IPS-NIHi11 (cell line): Measurements from ENCODE around the gene KRT23.

Experiments used
- DNase-seq: peaks from one replicate; pipeline ENCODE4 v3.0.0; 2012; ENCODE audit warnings: mixed read lengths, low spot score

KRT23 gene, protein sequence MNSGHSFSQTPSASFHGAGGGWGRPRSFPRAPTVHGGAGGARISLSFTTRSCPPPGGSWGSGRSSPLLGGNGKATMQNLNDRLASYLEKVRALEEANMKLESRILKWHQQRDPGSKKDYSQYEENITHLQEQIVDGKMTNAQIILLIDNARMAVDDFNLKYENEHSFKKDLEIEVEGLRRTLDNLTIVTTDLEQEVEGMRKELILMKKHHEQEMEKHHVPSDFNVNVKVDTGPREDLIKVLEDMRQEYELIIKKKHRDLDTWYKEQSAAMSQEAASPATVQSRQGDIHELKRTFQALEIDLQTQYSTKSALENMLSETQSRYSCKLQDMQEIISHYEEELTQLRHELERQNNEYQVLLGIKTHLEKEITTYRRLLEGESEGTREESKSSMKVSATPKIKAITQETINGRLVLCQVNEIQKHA

DNA sequence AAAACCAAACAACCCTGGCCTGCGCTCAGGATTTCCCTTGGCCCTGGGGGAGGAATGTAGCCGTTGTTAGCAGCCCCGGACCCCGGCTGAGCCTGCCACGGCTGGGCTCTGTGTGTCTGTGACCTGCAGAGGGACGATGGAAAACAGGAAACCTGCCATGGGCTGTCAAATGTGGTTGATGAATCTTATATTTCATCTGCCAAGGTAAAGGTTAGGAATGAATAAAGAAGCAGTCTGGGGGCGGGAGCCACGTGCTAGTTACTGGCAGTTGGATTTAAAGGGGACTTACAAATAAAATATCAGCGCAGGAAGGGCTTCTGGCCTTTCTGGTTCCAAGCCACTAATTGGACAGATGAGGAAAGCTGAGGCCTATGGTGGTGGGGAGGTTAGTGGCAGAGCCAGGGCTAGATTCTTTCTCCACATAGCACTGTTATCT lies at the start of gene KRT23:
Gene KRT23 (minus strand): TSS at position 263 of the 436 bp plus-strand sequence. CDS start 1,043 bp downstream, outside the sequence.
- DNase-seq, result peak; percentile 46

DNA sequence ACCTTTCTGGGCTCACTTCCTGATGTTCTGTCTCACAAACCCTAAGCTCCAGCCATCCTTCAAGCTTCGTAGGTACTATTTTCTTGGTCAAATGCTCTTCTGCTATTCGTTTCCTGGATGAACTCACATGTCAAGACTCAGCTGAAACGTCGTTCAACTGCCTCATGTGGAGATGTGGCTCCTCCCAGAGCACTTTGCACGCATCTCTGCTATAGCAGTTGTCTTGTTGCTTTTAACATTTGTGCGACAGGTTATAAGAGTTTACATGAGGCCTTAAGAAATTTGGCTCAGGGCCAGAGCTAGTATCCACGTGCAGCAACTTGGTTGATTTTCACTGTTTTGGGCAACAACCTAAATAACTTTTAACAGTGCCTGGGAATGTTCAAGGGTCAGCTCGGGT lies 49.5 kb upstream of the KRT23 start:
- DNase-seq, result no peak

DNA sequence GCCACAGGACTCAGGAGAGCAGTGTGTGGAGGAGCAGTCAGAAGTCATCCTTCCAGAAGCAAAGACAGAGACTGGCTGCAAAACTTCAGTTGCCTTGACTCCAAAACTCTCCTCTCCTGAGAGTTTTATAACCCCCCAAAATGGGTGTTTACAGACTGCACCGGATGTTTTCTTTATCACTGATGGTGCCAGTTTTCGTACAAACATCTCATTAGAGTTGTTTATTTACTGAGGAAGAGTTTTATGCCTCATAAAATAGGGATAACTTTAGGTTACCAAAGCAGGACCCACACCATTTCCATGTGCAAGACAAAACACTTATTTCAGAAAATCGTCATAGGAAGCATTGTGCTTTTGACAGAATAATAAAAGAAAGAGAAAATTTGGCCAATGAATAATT lies 46.8 kb upstream of the KRT23 start, which contains the start of gene KRT40:
Gene KRT40 (minus strand): TSS at position 101 of the 400 bp plus-strand sequence. CDS start 53 bp downstream, at position 48.
- DNase-seq, result no peak

DNA sequence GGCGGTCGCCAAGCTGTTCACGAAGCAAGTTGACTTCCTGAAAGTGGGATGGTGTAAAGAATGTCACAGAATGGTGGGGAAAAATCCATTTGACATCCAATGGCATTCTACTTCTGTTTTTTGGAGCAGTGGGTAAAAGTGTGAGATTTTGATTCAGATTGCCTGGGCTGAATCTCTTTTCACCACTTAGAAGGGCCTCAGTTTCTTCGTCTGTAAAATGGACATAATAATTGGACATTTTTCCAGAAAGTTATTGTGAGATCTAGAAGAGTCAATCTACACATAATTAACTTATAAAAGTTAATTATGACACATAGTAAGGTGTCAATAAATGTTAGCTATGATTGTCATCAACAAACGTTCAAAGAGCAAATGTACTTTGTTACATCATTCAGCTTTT lies 43.7 kb upstream of the KRT23 start:
- no peak for DNase-seq

DNA sequence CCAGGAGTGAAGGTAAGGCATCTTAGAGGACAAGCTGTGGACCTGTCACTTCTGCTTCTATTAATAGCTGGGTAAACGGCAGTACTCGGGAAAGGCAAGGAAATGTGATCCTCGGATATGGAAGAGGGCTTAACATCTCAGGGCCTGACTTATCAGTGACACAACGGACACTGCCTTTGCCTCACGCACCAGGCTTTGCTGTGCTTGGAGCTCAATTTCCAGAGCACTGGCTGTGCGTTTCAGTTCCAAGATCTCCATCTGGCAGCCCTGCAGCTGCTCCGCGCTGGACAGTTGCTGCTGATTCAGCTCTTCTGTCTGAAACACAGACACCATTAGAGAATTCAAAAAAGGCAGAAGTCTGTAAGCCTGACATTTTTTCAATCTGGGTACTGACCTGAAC lies 43.1 kb upstream of the KRT23 start:
- DNase-seq, result no peak

DNA sequence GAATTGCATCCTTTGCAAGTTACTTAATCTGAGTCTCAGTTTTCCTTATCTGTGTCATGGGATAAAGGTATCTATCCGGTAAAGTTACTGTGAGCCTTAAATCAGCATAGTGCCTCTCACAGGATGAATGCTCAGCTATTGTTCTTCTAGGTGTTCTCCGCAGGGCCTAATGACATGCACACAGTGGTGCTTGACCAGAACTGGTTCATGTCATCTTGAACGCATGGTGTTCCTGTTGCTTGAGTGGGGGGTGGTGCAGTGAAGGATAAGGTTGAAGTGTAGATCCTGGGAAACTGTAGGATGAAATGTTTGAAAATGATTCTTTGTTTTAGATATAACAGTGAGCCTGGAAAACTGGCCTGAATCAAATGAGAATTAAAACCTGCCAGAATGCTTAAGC lies 42.7 kb upstream of the KRT23 start:
- DNase-seq, result no peak

DNA sequence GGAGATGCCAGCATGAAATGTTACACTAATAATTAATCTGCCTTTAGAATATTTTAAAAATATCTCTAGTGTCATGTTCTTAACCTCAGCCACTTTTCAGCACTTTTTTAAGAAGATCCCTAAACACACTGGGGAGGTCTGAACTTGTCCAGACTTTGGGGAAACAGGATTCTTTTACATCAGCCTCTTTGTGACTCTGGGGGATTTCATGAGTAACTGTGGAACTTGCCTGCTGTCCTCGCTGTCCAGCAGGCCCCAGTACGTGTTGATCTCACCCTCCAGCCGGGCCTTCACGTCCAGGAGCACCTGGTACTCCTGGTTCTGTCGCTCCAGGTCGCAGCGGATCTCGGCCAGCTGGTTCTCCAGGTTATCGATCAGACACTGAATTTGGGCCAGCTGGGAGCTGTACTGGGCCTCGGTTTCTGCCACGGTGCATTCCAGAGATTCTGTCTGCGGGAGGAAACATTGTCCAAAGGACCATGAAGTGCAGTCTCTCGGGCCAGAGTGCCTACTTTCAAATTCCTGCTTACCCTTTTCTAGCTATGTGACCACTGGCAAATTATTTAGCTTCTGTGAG lies 41.2 kb upstream of the KRT23 start:
- DNase-seq, result no peak

DNA sequence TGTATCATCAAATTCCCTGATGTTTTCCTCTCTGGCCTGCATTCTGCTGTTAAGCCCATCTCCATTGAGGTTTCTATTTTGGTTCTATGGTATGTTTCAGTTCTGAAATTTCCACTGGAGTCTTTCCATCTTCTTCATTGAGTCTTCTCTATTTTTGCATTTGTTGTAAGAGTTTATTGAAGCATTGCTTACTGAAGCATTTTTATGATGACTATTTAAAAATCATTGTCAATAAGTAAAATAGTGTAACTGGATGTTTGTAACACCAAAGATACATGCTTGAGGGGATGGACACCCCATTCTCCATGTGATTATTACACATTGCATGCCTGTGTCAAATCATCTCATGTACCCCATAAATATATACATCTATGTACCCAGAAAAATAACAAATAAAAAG lies 38.1 kb upstream of the KRT23 start:
- no peak for DNase-seq

DNA sequence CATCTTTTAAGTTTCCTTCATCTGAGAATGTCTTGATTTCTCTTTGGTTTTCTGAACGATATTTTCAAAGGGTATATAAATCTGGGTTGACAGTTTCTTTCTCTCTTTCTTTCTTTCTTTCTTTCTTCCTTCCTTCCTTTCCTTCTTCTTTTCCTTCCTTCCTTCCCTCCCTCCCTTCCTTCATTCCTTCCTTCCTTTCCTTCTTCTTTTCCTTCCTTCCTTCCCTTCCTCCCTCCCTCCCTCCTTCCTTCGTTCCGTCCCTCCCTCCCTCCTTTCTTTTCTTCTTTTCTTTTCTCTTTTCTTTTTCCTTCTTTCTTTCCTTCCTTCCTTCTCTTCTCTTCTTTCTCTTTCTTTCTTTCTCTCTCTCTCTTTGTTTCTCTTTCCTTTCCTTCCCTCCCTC lies 36.9 kb upstream of the KRT23 start:
- no peak for DNase-seq

DNA sequence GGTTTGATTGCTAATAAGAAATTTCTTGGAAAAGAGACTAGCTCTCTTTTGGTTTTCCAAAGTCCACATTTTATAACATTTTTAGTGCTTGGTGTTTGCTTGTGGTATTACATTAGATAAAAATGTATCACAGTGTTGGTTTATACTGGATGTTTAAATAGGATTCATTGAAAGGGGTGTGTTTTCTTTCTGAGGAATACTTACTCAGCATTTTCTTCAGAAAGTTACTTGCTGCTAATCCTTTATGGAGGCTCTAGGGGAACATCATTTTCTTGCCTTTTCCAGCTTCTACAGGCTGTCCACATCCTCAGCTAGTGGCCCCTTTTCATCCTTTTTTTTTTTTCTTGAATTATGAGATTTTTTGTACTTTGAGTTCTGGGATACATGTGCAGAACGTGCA lies 30.1 kb upstream of the KRT23 start:
- DNase-seq, result no peak

DNA sequence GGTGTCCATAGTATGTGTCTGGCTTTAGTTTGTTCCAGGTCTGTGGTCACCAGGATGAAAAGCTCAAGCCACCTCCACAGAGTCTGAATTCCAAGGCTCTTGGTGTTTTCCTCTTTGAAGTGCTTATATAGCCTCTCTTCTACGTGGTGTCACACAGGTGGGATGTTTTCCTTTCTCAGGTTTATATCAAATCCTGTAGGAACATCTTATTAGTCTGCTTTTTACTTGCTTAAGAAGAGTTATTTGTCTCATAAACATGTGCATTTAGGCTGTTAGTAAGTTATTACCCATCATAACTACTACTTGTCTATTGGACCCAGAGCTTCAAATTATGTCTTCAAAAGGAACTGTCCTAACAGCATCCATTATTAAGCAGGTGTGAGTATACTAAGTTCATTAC lies 29.4 kb upstream of the KRT23 start, which contains the start of gene KRT39:
Gene KRT39 (minus strand): TSS at position 101 of the 400 bp plus-strand sequence. CDS start 92 bp downstream, at position 9.
- DNase-seq, result no peak

DNA sequence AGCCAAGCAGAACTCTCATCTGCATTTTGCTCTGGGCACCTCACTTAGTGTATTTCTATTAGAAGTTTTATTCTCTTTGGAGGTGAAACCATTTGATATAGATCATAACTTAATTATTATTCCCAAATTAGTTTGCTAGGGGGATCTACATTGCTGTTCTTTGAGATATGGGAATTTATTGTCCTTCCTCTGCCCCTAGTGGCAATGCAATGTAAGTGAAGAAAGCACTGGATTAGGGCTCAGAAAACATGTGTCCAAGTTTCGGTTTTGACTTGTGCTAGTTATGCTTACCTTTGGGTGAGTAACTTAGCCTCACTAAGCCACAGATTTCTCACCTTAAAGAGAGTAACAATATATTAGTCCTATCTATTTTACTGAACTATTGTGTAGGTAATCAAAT lies 26.4 kb upstream of the KRT23 start:
- DNase-seq, result peak; percentile 50

DNA sequence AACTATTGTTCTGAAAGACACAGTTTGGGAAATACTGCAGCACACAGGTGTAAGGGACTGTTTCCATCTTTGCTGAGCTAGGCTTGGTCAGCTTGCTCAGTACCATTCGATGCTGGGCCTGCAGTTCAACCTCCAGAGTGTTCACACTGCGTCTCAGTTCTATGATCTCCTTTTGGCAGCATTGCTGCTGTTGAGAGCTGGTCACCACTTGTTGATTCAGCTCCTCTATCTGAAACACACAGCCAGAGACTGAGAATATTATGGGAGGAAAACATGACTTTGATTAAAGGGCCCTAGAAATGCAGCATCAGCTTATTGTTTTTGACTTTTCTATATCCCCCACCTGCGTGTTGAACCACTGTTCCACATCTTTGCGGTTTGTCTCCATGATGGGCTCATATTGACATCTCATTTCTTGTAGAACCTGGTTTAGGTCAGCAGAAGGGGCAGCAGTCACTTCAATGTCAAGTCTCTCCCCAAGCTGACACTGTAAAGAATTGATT lies 24.7 kb upstream of the KRT23 start:
- DNase-seq, result no peak

DNA sequence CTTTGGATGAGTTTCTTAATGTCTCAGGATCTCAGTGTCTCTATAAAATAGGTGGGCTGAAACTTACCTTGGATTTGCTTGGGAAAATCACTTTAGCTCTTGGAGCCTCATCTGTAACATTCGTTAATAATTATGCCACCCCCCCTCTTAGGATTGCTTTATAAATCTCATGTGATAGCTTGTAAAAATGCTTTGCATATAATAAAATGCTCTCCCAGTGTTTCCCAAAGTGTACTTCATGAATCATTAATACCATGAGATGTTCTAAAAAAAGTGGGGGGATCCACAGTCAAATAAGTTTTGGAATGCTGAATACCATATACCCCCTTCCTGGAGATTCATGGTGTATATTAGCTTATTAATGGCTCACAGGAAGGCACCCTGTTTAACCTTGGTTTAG lies 24.1 kb upstream of the KRT23 start:
- no peak for DNase-seq

DNA sequence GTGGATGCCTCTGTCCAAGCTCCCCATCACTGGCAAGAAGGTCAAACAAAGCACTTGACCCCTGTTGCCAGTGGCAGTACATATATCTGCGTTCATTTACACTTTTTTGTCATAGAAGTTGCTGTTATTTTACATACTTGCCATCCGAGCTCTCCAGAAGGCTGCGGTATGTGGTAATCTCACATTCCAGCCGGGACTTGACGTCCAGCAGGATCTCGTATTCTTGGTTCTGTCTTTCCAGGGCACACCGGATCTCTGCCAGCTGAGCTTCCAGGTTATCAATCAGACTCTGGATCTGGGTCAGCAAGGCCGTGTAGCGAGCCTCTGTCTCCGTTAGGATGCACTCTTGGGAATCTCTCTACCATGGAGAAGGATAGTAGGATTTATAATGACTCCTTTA lies 22.7 kb upstream of the KRT23 start:
- DNase-seq, result no peak

DNA sequence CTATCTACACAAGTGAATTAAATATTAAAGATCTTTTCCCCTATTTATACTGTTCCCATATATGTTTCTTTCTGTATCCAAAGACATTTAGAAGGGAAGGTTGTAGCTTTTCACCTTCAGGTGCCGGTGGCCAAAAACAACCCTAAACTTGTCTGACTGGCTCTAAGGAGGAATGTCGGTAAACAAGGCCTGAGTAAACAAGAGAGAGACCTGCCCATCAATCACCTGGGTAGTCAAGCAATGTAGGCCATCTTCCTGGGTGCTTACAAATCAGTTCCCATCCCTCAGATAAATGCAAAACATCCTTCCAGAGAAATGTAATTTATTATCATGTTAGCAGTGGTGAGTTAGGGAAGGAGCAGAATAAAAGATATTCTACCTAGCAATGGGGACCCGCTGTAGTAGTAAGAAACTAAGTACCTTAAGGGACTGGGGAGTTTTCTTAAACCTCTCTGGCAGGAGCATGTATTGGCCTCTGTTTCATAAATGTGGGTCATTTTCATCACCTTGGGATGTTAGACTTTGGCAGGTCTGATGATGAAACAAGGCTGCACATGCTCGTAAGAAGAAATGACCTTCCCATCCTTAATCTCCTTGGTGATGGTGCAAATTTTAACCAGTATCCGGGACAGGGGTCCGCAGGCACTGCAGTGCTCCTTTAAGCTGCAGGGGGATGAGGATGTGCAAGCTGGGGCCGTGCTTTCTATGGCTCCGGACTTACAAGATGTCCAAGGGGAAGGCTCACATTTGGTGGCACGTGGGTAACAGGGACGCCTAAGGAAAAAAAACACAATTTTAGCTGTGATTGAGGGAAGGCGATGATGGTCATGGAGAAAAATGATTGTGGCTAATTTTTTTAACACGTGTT lies 20.9 kb upstream of the KRT23 start:
- peak; percentile 42 for DNase-seq

DNA sequence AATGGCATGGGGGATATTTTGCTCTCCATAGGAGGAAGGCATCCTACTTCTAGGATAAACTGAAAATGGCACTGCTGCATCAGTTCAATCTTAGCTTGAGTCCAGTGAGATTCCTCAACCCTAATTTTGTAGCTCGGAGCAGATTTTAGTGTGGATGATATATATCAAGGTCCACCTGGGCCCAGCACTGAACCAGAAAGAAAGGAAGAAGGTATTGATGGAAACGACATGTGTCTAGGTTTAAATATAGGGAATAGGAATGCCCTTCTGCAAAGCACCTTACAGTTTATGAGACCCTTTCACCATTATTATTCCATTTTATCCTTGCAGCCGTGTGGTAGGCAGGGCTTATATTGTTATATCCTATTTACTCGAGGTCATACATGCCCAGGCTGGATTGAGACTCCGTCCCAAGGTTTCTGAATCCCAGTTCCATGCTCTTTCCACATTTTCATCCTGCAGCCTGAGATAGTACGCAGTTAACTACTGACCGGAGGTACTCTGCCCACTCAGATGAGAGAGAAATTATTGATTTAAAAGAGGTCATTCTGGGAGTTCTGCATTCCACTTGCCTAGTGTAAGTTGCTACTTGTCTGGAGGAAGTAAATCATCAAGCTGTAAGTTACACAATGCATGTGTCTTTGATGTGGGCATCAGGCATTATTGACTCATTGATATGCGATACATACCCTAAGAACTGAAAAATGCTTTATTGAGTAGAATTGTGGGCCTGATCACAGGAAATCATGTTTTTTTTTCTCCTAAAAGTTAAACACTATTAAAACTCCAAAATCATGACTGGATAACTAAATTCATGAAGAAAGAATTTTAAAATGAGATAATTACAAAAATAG lies 19.2 kb upstream of the KRT23 start:
- no peak for DNase-seq

DNA sequence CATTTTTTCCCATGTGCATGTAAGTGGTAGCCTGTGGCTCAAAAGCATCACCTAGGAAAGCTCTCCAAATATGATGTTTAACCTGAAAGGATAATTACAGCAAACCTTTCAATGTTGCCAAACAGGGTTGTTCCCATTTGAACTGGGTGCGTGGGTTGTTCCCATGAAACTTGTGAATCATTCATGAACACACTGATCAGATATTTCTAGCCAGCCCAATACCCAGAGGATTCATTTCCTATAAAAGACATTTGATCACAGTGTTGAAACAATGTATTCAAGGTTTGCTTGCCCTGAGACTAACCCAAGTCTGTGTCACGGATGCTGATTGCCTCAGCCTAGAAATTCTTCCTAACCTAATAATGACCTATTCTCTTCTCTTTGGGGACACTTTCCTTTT lies 16.4 kb upstream of the KRT23 start:
- no peak for DNase-seq

DNA sequence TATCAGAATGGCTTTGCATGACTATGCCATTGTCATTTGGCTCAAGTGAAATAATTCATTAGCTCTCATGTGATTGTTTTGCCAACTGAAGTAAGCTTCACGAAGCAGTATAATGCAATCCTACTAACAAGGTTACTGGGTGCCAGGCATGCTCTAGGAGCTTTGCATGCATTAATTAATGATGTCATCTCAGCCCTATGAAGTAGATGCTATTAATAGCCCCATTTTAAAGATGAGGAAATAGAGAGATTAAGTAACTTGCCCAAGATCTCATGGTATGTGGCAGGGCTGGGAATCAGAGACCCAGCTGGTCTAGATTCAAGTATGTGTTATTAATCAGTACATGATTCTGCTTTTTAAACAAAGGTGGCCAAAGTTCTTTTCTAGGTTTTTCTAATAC lies 15.2 kb upstream of the KRT23 start:
- DNase-seq, result no peak

DNA sequence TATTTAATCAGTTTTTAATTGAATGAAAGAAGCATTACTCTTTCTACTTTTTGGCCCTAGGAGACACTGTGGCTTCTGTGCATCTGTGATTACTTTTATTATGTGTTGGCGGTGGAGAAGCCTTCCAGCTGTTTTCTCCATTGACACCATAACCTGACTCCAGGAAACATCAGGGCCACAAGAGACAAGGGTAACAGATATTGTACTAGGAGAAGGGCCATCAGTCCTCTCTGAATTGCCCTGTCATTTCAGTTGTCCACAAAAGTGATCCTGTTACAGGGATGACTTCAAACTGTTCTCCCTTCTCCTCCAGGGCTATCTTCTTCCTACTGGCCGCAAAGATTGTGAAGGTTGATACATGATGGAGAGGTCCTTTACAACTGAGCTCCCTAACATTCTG lies 14.7 kb upstream of the KRT23 start:
- DNase-seq, result no peak

DNA sequence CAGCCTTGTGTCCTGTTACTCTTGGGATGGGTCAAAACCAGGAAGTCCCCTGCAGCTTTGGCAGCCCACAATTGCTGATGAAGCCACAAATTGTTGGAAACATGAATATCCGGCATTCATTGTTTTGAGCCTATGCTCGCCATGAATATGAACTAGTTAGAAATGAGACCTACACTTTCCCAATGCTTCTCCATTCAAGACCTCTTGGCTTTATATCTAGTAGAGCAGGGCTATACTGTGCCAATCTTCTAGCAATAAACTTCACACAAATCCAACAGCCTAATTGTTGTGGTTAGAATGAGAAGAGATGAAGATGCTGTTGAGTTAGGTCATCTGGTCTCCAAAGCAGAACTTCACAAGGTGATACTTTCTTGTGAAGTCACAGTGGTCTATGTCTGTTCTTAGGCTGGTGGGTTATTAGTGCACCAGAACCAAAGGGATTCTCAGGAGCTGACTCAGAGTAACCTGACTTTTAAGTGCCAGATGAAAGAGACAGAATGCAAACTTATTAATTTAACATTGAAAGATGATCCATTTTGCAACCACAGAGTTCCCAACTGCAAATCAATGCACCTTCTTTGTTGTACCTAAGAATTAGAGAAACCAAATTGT lies 13.7 kb upstream of the KRT23 start:
- no peak for DNase-seq
